Stimulated activated CD4-positive, alpha-beta T cell treated with anti-CD3 and anti-CD28 coated beads, Interleukin-2, amount 100 ng/mL, for 48 hours (primary cell): ENCODE measurements around the gene BACH1.
"Not testable (repeated sequence)": the region's sequence is repeated elsewhere in the genome, so short reads cannot be mapped to it uniquely, and the experiment has no call there.

Experiments used
- DNase-seq, 2 donors: peaks; one replicate each; pipeline ENCODE4 v3.0.0-alpha.2; 2020

The BACH1 gene

DNA sequence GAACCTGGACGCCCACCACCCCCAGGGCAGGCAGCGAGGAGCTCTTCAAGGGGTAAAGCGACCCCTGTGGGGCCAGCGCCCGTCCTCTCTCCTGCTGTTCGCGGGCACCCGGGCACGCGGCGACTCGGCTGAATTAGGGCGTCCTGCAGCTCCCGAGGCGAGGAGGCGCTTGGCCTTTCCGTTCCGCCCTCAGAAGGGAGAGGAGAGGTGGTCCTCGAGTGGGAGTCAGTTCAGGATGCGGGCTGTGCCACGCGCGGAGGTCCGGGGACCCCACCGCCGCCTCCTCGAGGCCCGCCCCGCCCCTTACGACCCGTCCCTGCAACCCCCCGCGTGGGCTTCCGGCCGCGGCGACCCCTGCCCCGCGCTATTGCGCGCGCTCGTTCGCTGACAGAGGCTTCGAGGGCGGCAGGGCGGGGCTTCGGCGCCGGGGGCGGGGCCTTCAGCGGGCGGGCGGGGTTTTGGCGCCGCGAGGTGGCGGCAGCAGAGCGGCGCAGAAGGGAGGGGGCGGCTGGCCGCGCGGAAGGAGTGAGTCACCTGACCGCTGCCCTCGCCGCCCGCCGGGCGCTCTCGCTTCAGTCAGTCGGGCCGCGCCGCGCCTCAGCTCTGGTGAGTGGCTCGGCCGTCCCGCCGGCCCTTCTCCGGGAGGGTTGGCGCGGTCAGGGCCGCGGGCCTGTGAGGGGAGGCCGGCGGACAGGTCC is at the start of gene BACH1:
TSS of gene BACH1 (plus strand) at position 575 of the 698 bp plus-strand sequence. CDS start 22,359 bp downstream, outside the sequence.
- peak; percentile 85 to 88 for DNase-seq

DNA sequence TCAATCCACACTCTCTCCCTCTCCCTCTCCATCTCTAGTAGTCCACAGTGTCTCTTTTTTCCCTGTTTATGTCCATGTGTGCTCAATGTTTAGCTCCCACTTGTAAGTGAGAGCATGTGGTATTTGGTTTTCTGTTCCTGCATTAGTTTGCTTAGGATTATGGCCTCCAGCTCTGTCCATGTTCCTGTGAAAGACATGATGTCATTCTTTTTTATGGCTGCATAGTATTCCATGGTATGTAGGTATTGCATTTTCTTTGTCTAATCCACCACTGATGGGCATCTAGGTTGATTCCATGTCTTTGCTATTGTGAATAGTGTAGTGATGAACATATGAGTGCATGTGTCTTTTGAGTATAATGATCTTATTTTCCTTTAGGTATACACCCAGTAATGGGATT is 49.4 kb upstream of the BACH1 start:
- DNase-seq = not testable (repeated sequence)

DNA sequence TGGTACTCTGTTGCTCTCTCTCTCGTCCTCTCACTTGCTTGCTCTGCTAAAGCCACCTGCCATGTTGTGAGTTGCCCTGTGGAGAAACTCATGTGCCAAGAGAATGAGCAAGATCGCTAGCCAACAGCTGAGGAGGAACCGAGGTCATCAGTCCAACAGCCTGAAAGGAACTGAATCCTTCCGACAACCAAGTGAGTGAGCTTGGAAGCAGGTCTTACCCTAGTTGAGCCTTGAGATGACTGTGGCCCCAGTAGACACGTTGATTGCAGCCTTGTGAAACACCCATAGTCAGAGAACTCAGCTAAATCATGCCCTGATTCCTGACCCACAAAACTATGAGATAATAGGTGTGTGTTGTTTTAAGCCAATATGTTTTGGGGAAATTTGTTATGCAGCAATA is 48.1 kb upstream of the BACH1 start:
- no peak for DNase-seq

DNA sequence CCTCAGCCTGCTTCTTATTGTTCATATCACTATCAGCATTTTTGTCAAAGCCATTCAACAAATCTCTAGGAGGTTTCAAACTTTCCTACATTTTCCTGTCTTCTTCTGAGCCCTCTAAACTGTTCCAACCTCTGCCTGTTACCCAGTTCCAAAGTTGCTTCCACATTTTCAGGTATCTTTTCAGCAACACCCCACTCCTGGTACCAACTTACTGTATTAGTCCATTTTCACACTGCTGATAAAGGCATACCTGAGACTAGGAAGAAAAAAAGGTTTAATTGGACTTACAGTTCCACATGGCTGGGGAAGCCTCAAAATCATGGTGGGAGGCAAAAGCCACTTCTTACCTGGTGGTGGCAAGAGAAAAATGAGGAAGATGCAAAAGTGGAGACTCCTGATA is 44.9 kb upstream of the BACH1 start:
- DNase-seq = not testable (repeated sequence)

DNA sequence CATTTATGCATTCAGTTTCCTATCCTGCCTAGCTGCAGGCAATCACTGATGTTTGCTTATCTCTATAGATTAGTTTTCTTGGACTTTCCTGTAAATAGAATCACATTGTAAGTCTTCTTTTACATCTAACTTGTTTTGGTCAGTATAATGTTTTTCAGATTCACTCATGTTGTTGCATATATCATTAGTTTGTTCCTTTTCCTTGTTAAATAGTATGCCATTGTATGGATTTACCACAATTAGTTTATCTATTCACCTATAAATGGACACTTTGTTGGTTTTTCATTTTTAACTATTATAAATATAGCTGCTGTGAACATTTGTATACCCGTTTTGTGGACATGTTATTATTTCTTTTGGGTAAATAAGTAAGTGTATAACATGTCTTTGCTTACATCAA is 44.2 kb upstream of the BACH1 start:
- no peak for DNase-seq

DNA sequence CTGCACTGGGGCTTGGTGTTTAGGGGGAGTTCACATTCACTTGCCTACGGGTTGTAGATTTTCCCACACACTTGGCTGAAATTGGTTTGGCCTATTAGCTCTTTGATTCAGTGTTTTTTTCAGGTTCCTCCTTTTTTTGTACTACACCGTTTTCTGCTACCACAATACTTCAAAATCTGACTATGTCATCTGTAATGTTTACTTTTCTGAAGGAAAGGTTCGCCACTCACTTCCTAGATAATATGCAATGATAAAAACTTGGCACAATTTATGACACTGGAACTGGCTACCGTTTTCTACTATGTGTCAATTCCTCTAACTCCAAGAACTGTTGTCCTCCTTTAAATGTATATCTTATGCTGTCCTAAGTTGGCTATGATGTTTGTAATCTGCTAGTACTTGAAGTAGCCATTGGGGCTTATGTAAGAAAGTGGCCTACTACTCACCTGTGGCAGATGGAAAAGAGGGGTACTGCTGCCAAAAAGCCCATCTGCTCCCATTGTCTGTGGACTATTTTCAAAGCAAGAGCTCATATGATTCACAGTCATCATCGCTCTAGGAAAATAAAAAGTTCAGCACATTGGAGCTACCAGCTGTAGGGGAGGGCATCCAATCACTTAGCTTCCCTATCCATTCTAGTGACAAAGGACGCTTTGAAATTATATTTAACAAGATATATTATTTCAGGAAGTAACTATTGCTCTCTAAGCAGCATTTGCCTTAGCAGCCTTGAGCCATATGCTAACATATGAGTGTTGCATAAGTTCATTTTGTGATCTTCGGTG is 42.4 kb upstream of the BACH1 start:
- DNase-seq = no peak

DNA sequence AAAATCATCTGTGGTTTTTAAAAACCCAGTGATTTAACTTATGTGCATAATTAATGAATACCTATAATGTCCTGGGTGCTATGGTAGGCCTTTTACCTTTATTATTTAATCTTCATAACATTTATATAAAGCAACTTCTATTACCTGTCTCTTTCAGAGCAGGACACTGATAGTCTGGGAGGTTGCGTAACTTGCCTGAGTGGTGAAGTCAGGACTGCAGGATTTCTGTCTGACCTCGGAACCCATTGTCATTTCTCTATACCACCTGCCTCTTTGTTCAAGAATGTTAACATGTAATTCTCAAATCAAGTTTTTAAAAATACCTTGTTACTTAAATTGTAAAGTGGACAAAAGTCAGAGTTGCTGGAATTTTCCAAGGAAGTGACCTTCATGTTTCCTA is 41.0 kb upstream of the BACH1 start:
- no peak for DNase-seq

DNA sequence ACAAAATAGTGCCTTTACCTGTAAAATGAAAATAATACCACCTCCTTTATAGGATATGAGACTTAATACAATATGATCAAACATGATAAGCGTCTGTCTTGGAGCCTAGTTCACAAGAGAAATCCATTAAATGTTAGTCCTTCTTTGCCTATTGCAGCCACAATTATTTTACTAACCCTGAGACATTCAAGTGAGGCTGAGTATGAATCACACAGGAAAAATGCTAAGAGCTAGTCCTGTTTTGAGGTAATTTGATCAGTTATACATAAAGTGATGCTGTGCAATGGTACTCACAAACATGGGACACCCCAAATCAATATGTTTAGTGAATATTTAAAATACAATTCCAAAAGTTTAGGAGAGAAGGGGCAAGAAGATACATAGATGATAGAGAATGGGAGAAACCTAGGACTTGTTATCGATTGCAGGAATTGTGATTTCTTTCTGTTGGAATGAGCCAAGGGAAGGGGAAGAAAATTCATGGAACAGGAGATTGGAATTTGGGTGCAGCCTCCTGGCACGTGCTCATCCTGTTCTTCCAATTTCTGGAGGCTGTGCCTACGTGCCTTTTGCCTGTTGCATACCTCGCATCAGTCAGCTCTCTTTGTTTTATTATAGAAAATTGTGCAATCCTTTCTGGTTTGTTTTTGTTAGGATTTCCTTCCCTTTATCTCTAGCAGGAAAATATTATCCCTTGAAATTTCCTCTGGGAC is 39.9 kb upstream of the BACH1 start:
- DNase-seq = no peak

DNA sequence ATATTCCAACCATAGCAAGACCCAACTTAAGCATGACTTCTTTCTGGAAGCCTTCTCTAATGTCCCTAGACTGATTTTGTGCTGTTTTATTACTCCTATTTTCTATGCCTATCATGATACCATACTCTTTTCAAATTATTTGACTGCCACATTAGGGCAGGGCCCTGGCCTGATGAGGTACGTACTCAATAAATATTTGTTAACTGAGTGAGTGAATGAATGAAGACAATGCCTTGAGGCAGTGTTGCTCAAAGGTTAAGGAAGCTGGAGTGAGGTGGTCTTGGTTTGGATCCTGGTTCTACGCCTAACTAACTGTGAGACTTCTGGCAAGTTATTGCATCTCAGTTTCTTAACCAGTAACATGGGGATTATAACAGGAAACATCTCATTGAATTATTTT is 38.3 kb upstream of the BACH1 start:
- DNase-seq = no peak

DNA sequence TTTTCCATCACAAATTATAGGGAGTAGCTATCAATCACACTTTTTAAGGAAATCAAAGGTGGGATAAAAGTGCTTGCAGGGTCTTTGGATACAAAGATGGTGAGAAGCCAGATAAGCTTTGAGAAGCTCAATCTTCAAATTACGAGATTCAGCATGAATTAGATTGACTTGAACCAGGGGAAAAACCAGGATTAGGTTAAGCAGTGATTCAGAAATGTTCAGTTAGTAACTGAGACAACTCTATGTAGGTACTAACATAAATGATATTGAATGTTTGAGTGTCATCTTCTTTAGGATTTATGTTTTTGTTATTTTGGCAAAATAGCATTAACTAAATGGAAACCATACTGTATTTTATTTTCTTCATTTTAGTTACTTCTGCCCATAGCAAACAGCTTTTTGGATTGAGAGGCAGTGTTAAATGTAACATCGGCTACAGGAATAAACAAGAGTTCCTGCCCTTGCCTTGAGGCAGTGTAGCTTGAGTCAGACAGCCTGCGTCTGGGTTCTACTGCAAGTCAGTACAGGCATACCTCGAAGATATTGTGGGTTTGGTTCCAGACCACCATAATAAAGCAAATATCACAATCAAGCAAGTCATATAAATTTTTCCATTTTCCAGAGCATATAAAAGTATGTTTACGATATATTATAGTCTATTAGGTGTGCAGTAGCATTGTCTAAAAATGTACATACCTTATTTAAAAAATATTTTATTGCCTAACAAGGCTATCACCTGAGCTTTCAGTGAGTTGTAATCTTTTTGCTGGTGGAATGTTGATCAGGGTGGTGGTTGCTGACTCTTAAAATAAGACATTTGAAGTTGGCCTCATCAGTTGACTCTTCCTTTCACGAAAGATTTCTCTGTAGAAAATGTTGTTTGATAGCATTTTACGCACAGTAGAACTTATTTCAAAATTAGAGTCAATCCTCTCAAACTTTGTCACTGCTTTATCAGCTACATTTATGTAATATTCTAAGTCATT is 36.9 kb upstream of the BACH1 start:
- DNase-seq = no peak

DNA sequence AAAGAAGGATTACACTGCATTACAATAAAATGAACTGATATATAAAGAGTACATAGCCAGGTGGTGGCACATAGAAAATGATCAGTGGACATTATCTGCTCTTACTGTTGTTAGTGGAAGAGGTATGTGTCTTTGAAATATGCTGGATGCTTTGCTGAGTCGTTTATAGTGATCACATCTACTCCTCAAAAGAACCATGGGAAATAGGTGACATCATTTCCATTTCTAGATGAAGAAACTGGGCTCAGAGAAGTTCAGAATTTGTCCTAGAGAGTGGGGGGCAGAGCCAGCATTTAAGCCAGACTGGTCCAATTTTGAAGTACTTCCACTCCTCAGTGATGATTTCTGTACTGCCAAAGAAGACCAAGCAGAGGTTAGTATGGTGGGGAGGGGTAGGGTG is 34.0 kb upstream of the BACH1 start:
- no peak for DNase-seq

DNA sequence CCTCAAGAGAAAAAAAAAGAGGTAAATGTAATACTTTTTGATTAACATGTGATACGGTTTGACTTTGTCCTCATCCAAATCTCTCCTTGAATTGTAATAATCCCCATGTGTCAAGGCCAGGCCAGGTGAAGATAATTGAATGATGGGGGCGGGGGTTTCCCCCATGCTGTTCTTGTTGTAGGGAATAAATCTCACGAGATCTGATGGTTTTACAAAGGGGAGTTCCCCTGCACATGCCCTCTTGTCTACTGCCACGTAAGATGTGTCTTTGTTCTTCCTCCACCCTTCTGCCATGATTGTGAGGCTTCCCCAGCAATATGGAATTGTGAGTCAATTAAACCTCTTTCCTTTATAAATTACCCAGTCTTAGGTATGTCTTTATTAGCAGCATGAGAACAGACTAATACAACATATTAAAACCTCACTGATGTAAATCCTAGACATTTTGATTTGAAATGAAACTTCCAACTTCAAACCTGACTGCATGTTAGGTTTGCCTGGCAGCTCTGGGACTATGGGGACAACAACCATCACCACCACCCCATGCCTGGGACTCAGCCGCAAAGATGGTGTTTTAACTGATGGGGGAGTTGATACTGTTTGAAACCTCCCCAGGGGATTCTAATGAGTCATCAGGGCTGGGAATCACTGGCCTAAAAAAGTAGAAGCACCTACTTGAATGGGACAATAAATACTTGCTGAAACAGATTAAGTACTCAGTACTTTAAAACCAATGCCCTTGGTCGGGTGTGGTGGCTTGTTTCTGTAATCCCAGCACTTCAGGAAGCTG is 32.8 kb upstream of the BACH1 start:
- peak; percentile 3 to 18 for DNase-seq

DNA sequence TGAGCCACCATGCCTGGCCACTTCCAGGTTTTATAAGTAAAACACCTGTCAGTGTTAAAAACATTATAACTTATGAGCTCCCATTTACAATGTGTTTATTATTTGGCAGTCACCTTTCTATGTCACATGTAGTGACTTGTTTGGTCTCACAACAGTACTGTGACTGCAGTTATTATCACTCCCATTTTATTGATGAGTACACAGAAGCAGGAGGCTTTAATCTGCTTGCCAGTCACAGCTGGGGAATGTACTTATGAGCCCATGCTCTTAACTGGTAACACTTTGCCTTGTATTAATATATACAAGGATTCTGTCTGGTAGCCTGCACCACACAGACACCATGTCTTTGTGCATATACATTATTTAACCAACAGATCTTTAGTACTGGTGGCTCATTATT is 31.1 kb upstream of the BACH1 start:
- no peak for DNase-seq

DNA sequence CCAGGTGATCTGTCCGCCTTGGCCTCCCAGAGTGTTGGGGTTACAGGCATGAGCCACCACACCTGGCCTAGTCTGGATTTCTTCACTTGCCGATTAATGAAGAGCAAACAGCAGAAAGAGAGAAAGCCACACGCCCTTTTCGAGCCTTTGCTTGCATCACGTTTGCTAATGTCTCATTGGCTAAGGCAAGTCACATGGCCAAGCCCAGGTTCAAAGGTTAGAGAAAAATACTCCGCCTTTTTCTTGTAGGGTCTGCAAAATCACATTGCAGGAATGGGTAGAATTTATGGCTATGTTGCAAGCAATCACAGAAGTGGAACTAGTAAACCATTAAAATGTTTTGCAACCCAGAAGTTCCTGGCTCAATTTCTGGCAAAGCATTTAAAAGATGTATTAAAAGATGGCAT is 26.8 kb upstream of the BACH1 start:
- DNase-seq = no peak

DNA sequence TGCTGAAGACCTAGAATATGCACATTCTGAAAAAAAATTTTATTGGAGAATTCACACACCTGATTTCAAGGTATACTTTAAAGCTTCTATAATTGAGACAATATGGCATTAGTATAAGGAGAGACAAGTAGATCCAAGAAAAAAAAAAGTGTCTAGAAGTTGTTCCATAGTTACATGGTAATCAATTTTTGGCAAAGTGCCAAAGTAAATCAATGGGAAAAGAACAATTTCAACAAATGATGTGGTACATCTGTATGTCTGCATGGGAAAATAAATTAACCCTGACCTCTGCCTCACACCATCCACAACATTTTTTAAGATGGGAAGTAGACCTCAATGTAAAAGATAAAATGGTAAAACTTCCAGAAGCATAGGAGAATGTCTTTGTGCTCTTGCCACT is 21.3 kb upstream of the BACH1 start:
- no peak for DNase-seq

DNA sequence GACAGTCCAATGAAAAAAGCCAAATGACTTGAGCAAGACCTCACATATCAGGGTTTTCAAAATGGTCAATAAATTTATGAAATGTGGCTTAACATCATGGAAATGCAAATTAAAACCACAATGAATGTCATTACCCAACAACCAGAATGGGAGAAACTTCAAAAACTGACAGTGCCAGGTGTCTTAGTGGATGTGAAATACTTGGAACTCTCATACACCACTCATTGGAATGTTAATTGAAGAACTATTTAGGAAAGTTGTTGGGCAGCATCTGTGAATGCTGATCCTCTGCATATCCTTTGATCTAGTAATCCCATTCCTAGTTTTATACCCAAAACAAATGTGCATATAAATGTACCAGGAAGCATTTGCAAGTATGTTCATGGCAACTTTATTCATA is 19.2 kb upstream of the BACH1 start:
- DNase-seq = no peak

DNA sequence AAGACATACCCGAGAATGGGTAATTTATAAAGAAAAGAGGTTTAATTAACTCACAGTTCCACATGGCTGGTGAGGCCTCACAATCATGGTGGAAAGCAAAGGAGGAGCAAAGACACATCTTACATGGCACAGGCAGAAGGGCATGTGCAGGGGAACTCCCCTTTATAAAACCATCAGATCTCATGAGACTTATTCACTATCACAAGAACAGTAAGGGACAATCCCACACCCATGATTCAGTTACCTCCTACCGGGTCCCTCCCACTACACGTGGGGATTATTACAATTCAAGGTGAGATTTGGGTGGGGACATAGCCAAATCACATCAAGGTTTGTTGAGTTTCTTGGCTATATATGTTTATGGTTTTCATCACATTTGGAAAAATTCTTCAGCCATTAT is 16.9 kb upstream of the BACH1 start:
- not testable (repeated sequence) for DNase-seq

DNA sequence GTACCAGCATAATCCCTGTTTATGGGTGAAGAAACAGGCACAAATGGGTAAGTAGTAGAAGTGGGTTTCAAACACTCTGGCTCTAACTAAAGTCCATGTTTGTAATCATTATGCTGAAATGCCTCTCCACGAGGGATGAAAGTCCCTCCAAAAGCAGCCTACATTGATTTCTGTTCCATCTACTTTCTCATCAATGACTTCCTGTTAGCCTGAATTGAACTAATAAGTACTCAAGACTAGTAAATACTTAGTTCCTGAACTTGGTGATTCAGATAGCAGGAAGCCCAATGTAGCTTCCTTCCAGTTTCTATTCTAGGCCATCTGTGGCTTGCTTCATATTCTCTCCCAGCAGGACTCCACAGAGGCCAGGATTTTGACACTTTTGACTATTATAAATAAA is 11.3 kb upstream of the BACH1 start:
- no peak for DNase-seq

DNA sequence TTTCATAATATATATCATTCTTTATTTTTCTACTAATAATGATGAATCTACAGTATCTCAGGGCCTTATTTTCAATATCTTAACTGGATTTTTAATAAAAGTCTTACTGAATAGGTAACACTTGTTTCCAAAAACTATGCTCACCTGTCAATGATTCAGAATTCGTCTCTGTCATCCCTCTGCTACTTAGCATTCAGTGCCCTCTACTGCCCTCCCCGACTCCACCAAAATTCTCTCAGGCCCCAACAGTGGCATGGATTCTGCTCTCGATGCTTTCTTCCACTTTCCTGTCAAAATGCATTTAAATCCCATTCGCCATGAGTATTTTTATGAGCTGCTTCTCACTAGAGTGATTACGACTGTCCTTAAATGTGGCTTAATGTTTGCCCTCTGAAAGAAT is 10.5 kb upstream of the BACH1 start:
- DNase-seq = no peak

DNA sequence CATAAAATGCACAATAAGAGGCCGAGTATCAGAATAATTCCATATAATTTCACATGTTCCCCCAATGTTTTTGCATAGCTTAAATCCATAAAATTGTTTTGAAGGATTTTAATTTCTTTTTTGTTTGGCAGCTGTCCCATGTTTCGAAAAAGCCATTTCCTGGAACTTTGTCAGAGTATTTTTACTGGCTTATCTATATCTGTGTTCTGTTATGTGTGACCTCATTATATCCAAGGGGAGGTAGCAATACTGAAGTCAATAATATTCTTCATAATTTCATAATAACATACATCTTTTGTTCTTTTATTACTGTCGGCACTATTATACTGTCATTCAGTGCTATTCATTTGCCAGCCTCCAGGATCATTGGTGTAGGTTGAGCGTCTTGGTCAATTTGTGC is 9.4 kb upstream of the BACH1 start:
- no peak for DNase-seq

DNA sequence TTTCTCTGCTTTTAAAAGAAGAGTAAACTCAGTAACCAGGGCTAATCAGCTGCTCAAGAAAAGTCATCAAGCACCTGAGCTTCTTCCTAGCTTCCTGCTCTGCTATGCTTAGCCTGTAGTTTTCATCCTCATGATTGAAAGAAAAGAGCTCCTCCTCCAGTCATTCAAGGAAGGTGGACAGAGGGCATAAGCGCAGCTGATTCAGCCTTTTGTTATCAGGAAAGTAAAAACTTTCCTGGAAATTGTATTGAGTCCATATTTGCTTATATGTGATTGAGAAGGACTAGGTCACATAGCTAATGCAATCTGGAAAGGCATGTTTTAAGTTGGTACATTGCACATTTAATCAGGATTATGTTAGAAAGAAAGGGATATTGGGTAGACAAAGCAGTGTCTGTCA is 8.5 kb upstream of the BACH1 start:
- no peak for DNase-seq

DNA sequence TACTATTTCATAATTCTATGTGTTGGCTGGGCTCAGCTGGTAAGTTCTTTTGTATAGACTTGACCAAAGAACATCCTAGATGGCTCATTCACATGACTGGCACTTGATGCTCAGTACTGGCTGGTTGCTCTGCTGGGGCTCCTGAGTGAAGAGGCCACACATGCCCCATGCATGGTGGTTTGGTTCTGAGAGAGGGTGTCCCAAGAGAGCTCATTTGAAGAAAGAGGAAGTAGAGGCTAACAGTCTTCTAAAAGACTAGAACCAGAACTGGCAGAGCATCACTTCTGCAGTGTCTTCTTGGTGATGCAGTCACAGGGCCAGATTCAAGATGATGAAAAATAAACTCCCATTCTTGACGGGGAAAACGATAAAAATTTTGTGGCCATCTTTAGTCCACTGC is 5.2 kb upstream of the BACH1 start:
- DNase-seq = no peak
